Stomach smooth muscle (tissue), 2 donors: Measurements from ENCODE around the gene EPB41L2.

ENCODE experiments used
- H3K27ac ChIP-seq: one replicate; pipeline ENCODE4 v1.7.0; 2013; ENCODE audit warnings: mild to moderate bottlenecking, low read length, inconsistent platforms
- H3K27me3 ChIP-seq, 2 donors: one replicate each; pipeline ENCODE4 v1.7.0; 2013; ENCODE audit warnings: low read length in 2 of 2; ENCODE audit not compliant: insufficient read depth in 2 of 2, control insufficient read depth in 1 of 2
- H3K36me3 ChIP-seq, 2 donors: one replicate each; pipeline ENCODE4 v1.7.0; 2013; ENCODE audit warnings: low read length in 2 of 2; ENCODE audit not compliant: control insufficient read depth in 2 of 2, insufficient read depth in 2 of 2
- H3K4me1 ChIP-seq: one replicate; pipeline ENCODE4 v1.7.0; 2013; ENCODE audit warnings: low read length; ENCODE audit not compliant: control insufficient read depth, insufficient read depth
- H3K4me3 ChIP-seq, 2 donors: one replicate each; pipeline ENCODE4 v1.7.0; 2013; ENCODE audit warnings: low read length in 2 of 2
- H3K9ac ChIP-seq, 2 donors: one replicate each; pipeline ENCODE4 v1.7.0; 2013; ENCODE audit warnings: low read length in 2 of 2, mild to moderate bottlenecking in 1 of 2
- H3K9me3 ChIP-seq, 2 donors: one replicate each; pipeline ENCODE4 v1.7.0; 2013; ENCODE audit warnings: low read length in 2 of 2; ENCODE audit not compliant: control insufficient read depth in 2 of 2
- donor health status: healthy.
- donor health status: Pancreatic carcinoma.

Gene EPB41L2

DNA sequence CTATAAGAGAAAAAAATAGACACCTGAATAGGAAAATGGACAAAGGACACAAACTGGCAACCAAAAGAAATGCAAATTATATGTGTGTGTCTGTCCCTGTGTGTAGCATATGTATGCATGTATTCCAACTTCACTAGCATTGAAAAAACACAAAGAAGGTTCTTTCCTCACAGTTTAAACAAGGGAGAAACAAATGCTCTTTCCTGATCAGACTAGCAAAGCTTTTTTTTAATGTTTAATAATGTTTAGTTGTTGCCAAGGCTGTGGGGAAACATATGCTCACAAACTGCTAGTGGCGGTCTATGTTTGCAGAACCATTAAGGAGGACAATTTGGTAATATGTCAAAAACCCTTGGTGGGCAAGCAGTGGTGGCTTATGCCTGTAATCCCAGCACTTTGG is 213.5 kb downstream of the EPB41L2 start:
- no peaks in the 10 kb centered on the region for H3K27me3 ChIP-seq
- H3K9me3 ChIP-seq, result no peaks in the 10 kb centered on the region
- H3K4me1 ChIP-seq, result no peaks in the 10 kb centered on the region
- no peak overlapping the region for H3K4me3 ChIP-seq
- no peak overlapping the region for H3K27ac ChIP-seq
- H3K9ac ChIP-seq, result no peak overlapping the region
- H3K36me3 ChIP-seq, result peaks cover 2 to 4% of the 10 kb centered on the region in 2 donors

GRCh38 chr6:130848945-130849344 is 214.1 kb downstream of the EPB41L2 start:
- H3K27me3 ChIP-seq, result no peaks in the 10 kb centered on the region
- H3K27ac ChIP-seq, result no peak overlapping the region

GRCh38 chr6:130847001-130847910 is 215.8 kb downstream of the EPB41L2 start:
- Histone ChIP-seq H3K4me3 (no peak overlapping the region), H3K9ac (no peak overlapping the region)

More at GRCh38 chr6:130848945-130849344, 214.1 kb downstream of the EPB41L2 start:
- peaks cover 2 to 3% of the 10 kb centered on the region in 2 donors for H3K36me3 ChIP-seq
- no peaks in the 10 kb centered on the region for H3K4me1 ChIP-seq
- H3K4me3 ChIP-seq, result no peak overlapping the region
- H3K9me3 ChIP-seq, result no peaks in the 10 kb centered on the region
- no peak overlapping the region for H3K9ac ChIP-seq

DNA sequence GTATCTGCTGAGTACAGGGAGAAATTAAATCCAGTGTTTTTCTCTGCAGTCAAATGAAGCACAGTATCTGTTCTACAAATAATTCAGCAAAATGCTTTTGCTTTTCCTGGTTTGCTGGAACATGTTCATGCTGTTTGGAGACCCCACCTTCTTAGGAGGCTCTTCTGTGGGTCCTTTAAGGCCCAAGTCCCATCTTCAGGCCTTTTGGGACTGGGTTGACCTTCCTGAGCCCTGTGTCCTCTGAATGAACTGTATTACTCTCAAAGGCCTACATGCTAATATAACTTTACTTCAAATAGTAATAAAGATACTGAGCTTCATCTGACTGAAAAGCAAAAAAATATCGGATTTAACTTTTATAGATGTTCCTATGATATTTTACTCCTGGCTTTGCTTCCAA is 216.5 kb downstream of the EPB41L2 start:
- Histone ChIP-seq H3K4me3 (no peak overlapping the region), H3K9ac (no peak overlapping the region), H3K27me3 (no peaks in the 10 kb centered on the region), H3K4me1 (no peaks in the 10 kb centered on the region), H3K36me3 (no peaks in the 10 kb centered on the region), H3K27ac (no peak overlapping the region), H3K9me3 (no peaks in the 10 kb centered on the region)

More at GRCh38 chr6:130847001-130847910, 215.8 kb downstream of the EPB41L2 start:
- Histone ChIP-seq H3K27me3 (no peaks in the 10 kb centered on the region), H3K27ac (no peak overlapping the region), H3K9me3 (no peaks in the 10 kb centered on the region), H3K36me3 (no peaks in the 10 kb centered on the region), H3K4me1 (no peaks in the 10 kb centered on the region)

DNA sequence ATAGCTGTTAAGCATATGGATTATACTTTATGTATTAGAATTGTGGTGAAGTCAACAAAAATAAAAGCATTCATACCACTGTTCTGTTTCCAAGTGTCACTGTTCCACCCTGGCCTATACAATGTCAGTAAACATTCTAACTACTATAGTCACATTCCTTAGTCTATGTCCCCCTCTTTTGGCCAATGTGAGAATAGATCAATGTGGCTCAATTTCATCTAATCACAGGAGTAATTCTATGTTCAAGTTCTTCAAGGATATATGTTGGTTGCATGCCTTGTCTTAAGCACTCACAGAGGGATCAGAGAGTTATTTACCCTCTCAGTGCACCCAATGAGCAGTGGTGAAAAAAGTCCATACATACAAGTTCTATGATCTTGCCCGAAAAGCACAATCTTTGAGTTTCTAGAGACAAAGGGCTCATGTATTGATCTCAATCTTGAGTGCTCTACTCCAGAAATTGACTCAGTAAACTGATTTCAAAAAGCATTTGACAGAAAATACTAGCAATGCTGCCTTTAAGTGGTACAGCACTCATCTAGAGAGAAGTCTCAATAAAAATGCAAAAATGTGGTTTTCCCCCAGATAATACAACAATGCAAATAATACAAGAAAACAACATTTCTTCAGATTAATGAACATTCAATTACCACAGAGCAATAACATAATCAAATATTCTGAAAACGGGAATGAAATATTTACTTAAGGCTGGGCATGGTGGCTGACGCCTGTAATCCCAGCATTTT is 219.3 kb downstream of the EPB41L2 start:
- Histone ChIP-seq H3K27ac (no peak overlapping the region), H3K36me3 (peaks cover 0 to 2% of the 10 kb centered on the region in 2 donors), H3K4me3 (no peak overlapping the region), H3K27me3 (no peaks in the 10 kb centered on the region), H3K9ac (no peak overlapping the region), H3K9me3 (no peaks in the 10 kb centered on the region), H3K4me1 (no peaks in the 10 kb centered on the region)

GRCh38 chr6:130841128-130841728 is 221.8 kb downstream of the EPB41L2 start:
- Histone ChIP-seq H3K4me1 (no peaks in the 10 kb centered on the region), H3K9ac (no peak overlapping the region), H3K4me3 (no peak overlapping the region), H3K27ac (no peak overlapping the region), H3K9me3 (no peaks in the 10 kb centered on the region), H3K27me3 (no peaks in the 10 kb centered on the region), H3K36me3 (peaks cover 0 to 2% of the 10 kb centered on the region in 2 donors)

GRCh38 chr6:130840050-130840449 is 223.0 kb downstream of the EPB41L2 start:
- Histone ChIP-seq H3K4me1 (no peaks in the 10 kb centered on the region), H3K9ac (no peak overlapping the region), H3K9me3 (no peaks in the 10 kb centered on the region), H3K4me3 (no peak overlapping the region), H3K27ac (no peak overlapping the region), H3K36me3 (peaks cover 0 to 2% of the 10 kb centered on the region in 2 donors), H3K27me3 (no peaks in the 10 kb centered on the region)

- Histone ChIP-seq H3K4me1 (no peaks in the 10 kb centered on the region), H3K27me3 (no peaks in the 10 kb centered on the region), H3K4me3 (no peak overlapping the region), H3K27ac (no peak overlapping the region), H3K9ac (no peak overlapping the region), H3K9me3 (no peaks in the 10 kb centered on the region), H3K36me3 (peaks cover 0 to 2% of the 10 kb centered on the region in 2 donors)
These were observed 223.7 kb downstream of the EPB41L2 start for GRCh38 chr6:130839379-130839778.

DNA sequence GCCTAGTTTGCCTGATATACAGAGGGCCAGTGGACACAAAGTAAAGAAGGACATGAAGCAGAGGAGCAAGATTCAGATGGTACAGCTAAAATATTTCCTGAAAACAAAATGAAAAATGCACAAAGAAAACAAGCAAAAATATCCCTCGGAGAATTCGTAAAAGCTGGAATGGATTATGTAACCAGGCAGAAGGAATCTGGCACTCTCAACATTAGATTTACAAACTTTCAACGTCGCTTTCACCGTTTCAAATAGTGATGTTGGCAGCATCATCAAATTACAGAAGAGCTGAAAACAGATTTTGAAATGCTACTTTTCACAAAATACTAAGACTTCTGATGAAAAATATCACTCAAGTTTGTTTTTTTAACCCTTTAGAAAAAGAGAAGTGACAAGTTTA is 224.1 kb downstream of the EPB41L2 start:
- no peaks in the 10 kb centered on the region for H3K4me1 ChIP-seq
- no peaks in the 10 kb centered on the region for H3K27me3 ChIP-seq
- H3K36me3 ChIP-seq, result peaks cover 0 to 2% of the 10 kb centered on the region in 2 donors
- no peaks in the 10 kb centered on the region for H3K9me3 ChIP-seq
- no peak overlapping the region for H3K27ac ChIP-seq
- no peak overlapping the region for H3K4me3 ChIP-seq
- H3K9ac ChIP-seq, result no peak overlapping the region

- Histone ChIP-seq H3K27ac (no peak overlapping the region), H3K36me3 (peaks cover 0 to 2% of the 10 kb centered on the region in 2 donors), H3K4me3 (no peak overlapping the region), H3K4me1 (no peaks in the 10 kb centered on the region), H3K27me3 (no peaks in the 10 kb centered on the region), H3K9ac (no peak overlapping the region), H3K9me3 (no peaks in the 10 kb centered on the region)
These were observed 224.7 kb downstream of the EPB41L2 start for GRCh38 chr6:130838250-130838860.
